Globus pallidus (tissue), 1 donor: ENCODE results near the gene IL23A.
A peak's percentile ranks its signal among the peaks of the same experiment; 100 is the strongest.
"Not testable (repeated sequence)": the region's sequence is repeated elsewhere in the genome, so short reads cannot be mapped to it uniquely, and the experiment has no call there.

Experiments used
- DNase-seq: peaks from one replicate; pipeline ENCODE4 v3.0.0-alpha.2; 2015; ENCODE audit warnings: low spot score

IL23A gene

GRCh38 chr12:56338308-56339157 lies at the start of gene IL23A:
TSS of gene IL23A (plus strand) at chr12:56338884. CDS start at chr12:56339045, 161 bp downstream.
- no peak for DNase-seq

- DNase-seq: no peak
Measured at GRCh38 chr12:56293795-56294194, 44.9 kb upstream of the IL23A start.

- no peak for DNase-seq
Measured at GRCh38 chr12:56296295-56296694, 42.4 kb upstream of the IL23A start.

- no peak for DNase-seq
Measured at GRCh38 chr12:56297400-56297799, 41.3 kb upstream of the IL23A start.

- DNase-seq: no peak
Measured at GRCh38 chr12:56298828-56299227, 39.9 kb upstream of the IL23A start.

- DNase-seq: no peak
Measured at GRCh38 chr12:56299308-56299852, 39.3 kb upstream of the IL23A start.

GRCh38 chr12:56299853-56300643 lies 38.6 kb upstream of the IL23A start, which contains the start of gene CS:
TSS of gene CS (minus strand) at chr12:56300330. CDS start at chr12:56300201, 129 bp downstream.
- DNase-seq: peak; percentile 98

GRCh38 chr12:56300644-56301464 lies 37.8 kb upstream of the IL23A start:
- DNase-seq: no peak

GRCh38 chr12:56304276-56304675 lies 34.4 kb upstream of the IL23A start:
- DNase-seq: no peak

GRCh38 chr12:56304872-56305590 lies 33.7 kb upstream of the IL23A start:
- DNase-seq: no peak

GRCh38 chr12:56307221-56307965 lies 31.3 kb upstream of the IL23A start:
- no peak for DNase-seq

GRCh38 chr12:56308714-56309113 lies 30.0 kb upstream of the IL23A start:
- DNase-seq: no peak

GRCh38 chr12:56311003-56311402 lies 27.7 kb upstream of the IL23A start:
- no peak for DNase-seq

- peak; percentile 81 for DNase-seq
Measured at GRCh38 chr12:56315249-56315621, 23.4 kb upstream of the IL23A start.

GRCh38 chr12:56315622-56316473 lies 22.8 kb upstream of the IL23A start, which contains the start of gene CNPY2:
TSS of gene CNPY2 (minus strand) at chr12:56315988. CDS start at chr12:56315217, 771 bp downstream.
- peak; percentile 95 for DNase-seq

GRCh38 chr12:56317675-56318074 lies 21.0 kb upstream of the IL23A start:
- no peak for DNase-seq

GRCh38 chr12:56321027-56321426 lies 17.7 kb upstream of the IL23A start:
- no peak for DNase-seq

GRCh38 chr12:56321610-56322009 lies 17.1 kb upstream of the IL23A start:
- DNase-seq: not testable (repeated sequence)

GRCh38 chr12:56324206-56324605 lies 14.5 kb upstream of the IL23A start:
- DNase-seq: no peak
